Measurements from ENCODE around the gene PHOSPHO2.

The PHOSPHO2 gene

GRCh38 chr2:169659320-169659719 lies 34.9 kb upstream of the PHOSPHO2 start:
- TF ChIP-seq CTCF (IDR thresholded peaks at IDR 0.05; ENCODE audit: extremely low read depth, insufficient read depth, missing control alignments) = no peak
- in situ Hi-C loops (cut with MboI; ENCODE audit: low pct_unique_long_range_greater_than_20kb, low sequenced_read_pairs, unreplicated experiment) = no loop called here

GRCh38 chr2:169661265-169661664 lies 33.0 kb upstream of the PHOSPHO2 start:
- in situ Hi-C loops (cut with MboI; ENCODE audit: low pct_unique_long_range_greater_than_20kb, low sequenced_read_pairs, unreplicated experiment) = no loop called here
- no peak for TF ChIP-seq CTCF (IDR thresholded peaks at IDR 0.05; ENCODE audit: extremely low read depth, insufficient read depth, missing control alignments)
- DNase-seq (ENCODE audit: low spot score) = no peak

More at GRCh38 chr2:169659320-169659719, 34.9 kb upstream of the PHOSPHO2 start:
- no peak for DNase-seq (ENCODE audit: low spot score)

- in situ Hi-C loops (cut with MboI; ENCODE audit: low pct_unique_long_range_greater_than_20kb, low sequenced_read_pairs, unreplicated experiment) = no loop called here
- DNase-seq (ENCODE audit: low spot score) = no peak
- no peak for TF ChIP-seq CTCF (IDR thresholded peaks at IDR 0.05; ENCODE audit: extremely low read depth, insufficient read depth, missing control alignments)
These were observed 31.5 kb upstream of the PHOSPHO2 start for GRCh38 chr2:169662744-169663143.

GRCh38 chr2:169663247-169663646 lies 31.0 kb upstream of the PHOSPHO2 start:
- no peak for DNase-seq (ENCODE audit: low spot score)
- no peak for TF ChIP-seq CTCF (IDR thresholded peaks at IDR 0.05; ENCODE audit: extremely low read depth, insufficient read depth, missing control alignments)
- in situ Hi-C loops (cut with MboI; ENCODE audit: low pct_unique_long_range_greater_than_20kb, low sequenced_read_pairs, unreplicated experiment) = no loop called here

- in situ Hi-C loops (cut with MboI; ENCODE audit: low pct_unique_long_range_greater_than_20kb, low sequenced_read_pairs, unreplicated experiment) = no loop called here
- no peak for TF ChIP-seq CTCF (IDR thresholded peaks at IDR 0.05; ENCODE audit: extremely low read depth, insufficient read depth, missing control alignments)
- no peak for DNase-seq (ENCODE audit: low spot score)
These were observed 29.7 kb upstream of the PHOSPHO2 start for GRCh38 chr2:169664600-169664977.

GRCh38 chr2:169664978-169665930 lies 29.0 kb upstream of the PHOSPHO2 start:
- DNase-seq (ENCODE audit: low spot score) = no peak
- in situ Hi-C loops (cut with MboI; ENCODE audit: low pct_unique_long_range_greater_than_20kb, low sequenced_read_pairs, unreplicated experiment) = no loop called here
- TF ChIP-seq CTCF (IDR thresholded peaks at IDR 0.05; ENCODE audit: extremely low read depth, insufficient read depth, missing control alignments) = no peak
